Left kidney (tissue), 2 donors: ENCODE results near the gene CPA3. TPM values are rescaled to one million over a fixed set of nuclear protein-coding genes. Genes with fewer than 3 reads are reported as not detected.

Experiments used
- DNase-seq: peaks from one replicate; pipeline ENCODE4 v3.0.0-alpha.2; 2013
- polyA plus RNA-seq: library from polyadenylated mRNA; unstranded; fragments of 120-200 nt; gene quantifications from one replicate; pipeline ENCODE4 v1.2.1, GENCODE V29; 2013; ENCODE audit not compliant: insufficient read length

Gene CPA3
- polyA plus RNA-seq, 1 donor = 0.48 TPM

DNA sequence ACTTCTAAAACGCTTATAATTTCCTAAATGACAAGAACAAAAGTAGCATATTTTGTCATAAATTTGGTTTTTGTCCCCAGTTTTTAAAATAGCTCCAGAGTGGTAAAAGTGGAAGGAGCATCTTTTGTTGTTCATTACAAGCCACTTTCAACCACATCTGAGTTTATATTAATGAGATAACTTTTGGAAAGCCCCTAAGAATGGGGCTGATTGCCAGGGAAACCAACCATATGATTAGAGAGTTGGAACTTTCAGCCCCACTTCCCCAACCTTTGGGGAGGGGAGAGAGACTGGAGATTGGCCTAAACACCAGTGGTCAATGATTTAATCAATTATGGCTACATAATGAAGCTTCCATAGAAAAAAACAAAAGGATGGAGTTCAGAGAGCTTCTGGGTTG lies 57.4 kb downstream of the CPA3 start:
- DNase-seq = no peak

DNA sequence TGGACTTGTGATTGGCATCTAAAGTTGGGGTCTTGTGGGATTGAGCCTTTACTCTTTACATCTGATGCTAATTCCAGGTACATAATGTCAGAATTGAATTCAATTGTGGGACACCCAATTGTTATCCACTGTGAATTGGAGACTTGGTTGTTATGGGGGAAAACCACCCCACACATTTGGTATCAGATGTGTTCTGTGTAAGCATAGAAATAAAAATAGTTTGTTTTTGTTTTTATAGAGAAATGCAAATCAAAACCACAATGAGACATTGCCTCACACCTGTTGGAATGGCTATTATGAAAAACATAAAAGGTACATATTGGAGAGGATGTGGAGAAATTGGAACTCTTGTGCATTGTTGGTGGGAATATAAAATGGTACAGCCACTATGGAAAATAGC lies 58.5 kb downstream of the CPA3 start:
- no peak for DNase-seq

DNA sequence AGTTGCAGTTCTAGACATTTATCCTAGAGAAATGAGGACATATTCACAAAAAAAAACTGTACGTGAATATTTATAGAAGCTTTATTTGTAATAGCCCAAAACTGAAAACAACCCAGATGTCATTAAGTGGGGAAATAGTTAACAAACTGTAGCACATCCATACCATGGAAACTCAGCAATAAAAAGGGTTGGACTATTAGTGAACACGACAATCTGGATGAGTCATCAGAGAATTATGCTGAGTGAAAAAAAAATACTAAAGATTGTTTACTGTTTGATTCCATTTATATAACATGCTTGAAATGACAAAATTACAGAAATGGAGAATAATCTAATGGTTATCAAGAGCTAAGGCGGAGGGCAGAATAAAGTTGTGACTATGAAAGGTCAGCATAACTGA lies 59.5 kb downstream of the CPA3 start:
- DNase-seq = no peak

DNA sequence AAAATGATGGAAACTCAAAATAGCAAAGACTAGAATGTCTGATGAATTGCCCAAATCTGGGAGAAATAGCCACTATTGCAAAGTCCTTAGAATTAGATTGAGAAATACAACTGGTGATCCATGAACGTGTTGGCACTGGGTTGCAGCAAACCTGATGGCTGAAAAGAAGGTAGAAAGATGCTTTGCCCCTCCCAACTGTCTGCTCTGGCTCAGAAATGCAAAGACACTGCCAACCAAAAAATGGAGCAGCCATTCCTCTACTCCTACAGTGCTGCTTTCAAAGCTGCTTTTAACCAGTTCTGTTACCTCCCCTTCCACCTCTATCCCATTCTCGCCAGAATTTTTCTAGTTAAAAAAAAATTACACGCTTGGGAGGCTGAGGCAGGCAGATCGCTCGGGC lies 60.7 kb downstream of the CPA3 start:
- DNase-seq = no peak

DNA sequence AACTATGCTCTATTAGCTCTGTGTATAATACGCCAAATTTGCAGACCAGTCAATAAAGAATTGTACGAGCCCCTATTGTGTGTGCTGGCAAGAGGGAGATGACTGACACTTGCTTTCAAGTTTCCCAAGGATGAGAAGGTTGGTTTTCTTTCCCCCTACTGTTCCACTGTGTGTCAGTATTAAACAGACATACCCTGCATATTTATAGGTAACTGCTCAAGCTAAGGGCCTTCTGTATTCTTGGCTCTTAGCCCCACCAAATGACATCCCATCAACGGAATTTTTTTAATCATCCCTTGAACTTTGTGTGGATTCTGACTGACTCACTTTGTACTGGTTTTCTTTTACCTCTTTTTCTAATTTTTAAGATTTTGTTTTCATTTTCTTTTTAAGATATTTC lies 65.7 kb downstream of the CPA3 start:
- DNase-seq = no peak

DNA sequence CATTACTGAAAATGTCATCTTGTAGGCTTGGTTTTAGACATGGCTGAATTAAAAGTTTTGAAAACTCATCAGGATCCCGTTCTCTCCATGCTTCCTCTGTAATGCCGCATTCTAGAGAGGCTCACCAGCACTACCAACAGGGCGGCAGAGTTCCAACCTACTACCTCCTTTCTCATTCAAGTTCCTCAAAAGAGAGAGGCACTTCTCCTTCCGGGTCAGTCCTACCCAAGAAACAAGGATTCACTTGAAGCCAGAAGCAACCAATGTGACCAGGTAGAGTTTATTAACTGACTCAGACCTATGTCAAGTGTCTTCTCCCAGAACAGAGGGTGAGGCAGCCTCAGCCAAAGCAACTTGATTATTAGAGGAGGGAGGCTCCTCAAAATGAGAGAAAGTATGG lies 66.5 kb downstream of the CPA3 start:
- no peak for DNase-seq

DNA sequence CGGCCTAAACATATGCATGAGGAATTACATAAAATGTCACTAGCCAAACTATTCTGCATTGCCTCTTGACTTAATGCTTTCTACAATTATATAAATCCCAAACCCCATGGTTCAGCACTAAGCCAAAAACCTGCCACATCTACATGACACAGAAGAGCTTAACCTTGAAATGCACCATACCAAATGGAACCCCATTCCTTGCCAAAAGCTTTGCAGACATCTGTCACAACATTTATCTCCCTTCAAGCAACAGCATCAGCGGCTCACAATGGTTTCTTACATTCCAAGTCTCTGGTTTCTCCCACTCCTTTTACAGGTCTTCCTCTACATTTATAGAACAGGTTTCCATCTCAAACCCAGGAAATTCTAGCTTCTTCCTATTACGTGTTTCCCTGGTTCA lies 67.9 kb downstream of the CPA3 start:
- DNase-seq = no peak

DNA sequence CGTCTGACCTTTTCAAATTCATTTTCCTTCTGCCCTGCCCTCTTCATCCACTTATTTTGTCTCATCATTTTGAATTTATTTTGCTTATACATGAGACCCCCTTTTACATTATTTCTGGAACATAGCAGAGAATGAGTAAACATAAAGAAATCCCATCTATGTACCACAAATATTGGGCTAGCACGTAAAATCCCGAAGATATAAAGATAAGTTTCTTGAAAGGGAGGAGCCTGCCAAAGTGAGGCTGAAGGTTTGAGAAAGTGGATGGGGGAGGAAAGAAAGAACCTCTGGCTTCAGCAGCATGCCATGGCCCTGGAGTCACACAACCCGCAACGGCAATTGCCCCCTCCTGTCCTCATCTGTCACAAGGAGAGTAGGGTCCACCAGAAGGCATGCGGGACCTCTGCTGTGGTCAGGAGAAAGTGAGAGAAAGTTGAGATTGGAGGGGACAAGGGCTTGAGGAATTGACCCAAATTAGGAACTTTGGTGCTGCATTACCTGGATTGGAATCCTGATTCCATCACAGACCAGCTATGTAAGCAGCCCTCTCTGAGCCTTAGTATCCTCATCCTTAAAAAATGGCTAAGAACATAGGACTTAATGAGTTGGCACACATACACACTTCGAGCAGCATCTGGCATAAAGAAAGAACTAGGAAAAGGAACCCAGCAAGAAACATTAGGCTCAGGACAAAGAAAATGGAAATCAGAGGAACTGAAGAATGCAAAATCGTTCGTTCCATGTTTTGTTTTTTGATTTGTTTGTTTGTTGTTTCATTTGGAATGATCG lies 72.6 kb downstream of the CPA3 start:
- no peak for DNase-seq

DNA sequence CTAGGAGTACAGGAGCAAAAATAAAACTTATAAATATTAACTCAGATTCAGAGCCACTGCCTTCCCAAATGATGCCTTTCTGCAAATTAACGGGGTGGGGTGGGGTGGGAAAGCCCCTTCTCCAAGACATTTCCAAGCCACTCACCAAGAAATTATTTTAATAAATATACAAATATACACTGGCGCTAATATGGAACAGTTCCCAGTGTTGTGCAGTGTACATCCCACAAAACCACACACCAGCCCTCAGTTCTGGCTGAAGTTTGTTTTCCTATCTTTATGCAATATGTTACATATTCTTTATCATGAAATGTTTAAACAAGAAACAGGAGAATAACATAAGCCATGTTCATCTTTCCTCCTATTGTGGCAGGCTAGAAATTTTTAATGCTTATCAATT lies 73.2 kb downstream of the CPA3 start:
- no peak for DNase-seq

DNA sequence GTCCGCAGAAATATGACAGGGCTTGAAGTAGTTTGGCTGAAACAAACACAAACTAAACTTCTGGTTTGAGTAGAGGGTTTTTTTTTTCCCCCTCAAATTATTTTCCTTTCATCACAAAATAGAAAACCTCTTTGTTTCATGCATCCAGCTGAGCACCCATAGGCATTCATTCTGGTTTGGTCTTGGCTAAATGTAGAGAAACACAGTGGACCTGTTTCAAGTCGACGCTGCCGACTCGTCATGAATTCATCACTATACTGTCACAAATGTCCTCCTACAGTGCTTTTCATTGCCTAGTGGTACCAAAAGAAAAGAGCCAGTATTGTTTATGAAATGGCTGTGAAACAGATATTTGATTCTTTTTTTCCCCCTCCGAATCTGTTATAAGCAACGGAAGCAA lies 73.8 kb downstream of the CPA3 start:
- no peak for DNase-seq

DNA sequence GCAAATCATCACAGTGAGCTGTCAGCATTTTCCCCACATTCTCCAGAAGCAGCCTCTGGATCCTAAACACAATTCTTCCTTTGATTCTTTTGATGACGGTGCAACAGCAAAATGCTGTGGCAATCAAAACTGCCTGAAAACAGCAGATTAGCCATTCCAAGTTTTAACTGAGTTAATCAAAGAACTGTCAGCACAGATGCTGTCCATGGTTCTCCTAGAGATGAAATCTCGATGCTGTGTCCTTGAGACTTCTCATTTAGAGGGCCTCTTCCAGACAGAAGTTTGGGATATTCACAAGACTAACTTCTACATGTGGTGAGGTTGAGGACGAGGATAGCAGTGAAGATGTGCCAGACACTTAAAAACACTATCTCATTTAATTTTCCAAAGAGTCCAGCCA lies 75.9 kb downstream of the CPA3 start:
- no peak for DNase-seq

DNA sequence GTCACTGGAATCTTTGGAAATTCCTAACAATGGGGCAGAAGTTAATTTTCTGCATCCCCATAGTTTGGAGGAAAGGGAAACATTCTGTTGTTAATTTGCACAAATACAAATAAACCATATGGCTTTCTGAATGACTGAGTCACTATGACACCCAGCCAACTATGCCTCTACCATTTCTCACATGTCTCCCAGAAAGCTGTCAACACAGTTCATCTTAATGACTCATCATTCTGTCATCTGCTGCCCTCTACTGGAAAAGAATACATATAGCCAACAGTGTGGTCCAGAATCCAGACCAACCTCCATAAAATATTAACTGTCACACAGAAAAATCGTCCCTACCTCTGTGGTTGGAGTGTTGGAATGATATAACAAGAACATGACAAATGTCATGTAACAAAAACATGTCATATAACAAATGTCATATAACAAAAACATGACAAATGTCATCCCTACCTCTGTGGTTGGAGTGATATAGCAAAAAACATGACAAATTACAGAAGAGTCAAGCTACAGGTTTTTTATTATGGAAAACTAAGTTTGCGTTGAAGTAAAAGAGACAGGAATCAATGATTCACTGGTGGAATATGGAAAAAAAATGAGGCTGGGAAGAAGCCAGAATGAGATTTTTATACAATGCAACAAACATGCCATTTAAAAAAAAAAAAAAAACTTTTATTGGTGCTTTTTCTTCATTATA lies 78.6 kb downstream of the CPA3 start:
- peak; percentile 68 for DNase-seq

DNA sequence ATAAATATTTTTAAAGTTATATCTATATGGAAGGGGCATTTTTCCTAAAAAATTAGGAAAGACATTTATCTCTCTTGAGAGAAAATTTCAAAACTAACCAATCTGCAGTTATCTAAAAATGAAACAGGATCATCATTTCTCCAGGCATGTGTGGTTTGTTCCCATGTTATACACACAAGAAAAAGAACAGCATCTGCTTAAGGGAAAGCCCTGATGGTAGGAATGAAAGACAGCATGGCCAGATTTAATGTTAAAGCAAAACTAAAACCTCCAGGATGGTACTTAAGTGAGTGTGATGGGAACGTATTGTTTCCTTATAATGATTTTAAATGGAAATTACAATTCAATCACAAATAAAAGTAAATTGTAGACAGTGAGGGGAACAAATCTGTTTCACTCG lies 80.0 kb downstream of the CPA3 start:
- no peak for DNase-seq

Other genes starting within 250 kb of the CPA3 start
- gene AGTR1, start 167.4 kb upstream of the CPA3 start, polyA plus RNA-seq = 19.2 TPM
- 0.90 TPM for gene CPB1, start 37.5 kb upstream of the CPA3 start, polyA plus RNA-seq
- 30.4 TPM for gene GYG1, start 126.2 kb downstream of the CPA3 start, polyA plus RNA-seq
- 58.6 TPM for gene HLTF, start 221.2 kb downstream of the CPA3 start, polyA plus RNA-seq